OCI-LY3 (cell line): ENCODE results near the gene EXOC1.

ENCODE experiments used
- EZH2phosphoT487 ChIP-seq: fragments of 200-600 bp; shearing (Covaris generic); IDR thresholded peaks from 2 replicates; pipeline ENCODE4 v1.6.1; 2018; ENCODE audit warnings: antibody characterized with exemption, mixed run types, low read depth
- TF ChIP-seq, protein P1 (sequence below): fragments of 200-600, 300-600 bp; sonication (generic); IDR thresholded peaks from 2 replicates; pipeline ENCODE4 v1.5.1; 2014; ENCODE audit warnings: antibody characterized with exemption, low read length, low read depth

DNA sequence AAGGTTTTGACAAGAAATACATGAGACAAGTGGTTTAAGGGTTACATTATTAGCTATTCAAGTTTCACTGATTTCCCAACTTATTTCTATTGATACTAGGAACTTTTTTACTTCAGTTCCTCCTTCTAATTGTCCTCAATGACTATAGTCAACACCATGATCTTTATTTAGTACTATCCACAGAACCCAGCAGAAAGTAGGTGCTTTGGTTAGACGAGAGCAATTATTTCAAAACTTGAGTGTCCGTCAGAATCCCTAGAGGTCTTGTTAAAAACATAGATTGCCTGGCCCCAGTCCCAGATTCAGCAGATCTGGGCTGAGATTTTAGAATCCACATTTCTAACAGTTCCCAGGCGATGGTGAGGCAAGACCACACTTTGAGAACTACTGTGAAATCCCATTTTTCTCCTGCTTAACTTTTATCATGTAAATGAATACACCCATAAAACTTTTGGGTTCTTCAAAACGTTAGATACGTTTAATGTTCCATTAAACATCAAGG lies 17.9 kb downstream of the EXOC1 start:
- TF ChIP-seq, protein P1, sequence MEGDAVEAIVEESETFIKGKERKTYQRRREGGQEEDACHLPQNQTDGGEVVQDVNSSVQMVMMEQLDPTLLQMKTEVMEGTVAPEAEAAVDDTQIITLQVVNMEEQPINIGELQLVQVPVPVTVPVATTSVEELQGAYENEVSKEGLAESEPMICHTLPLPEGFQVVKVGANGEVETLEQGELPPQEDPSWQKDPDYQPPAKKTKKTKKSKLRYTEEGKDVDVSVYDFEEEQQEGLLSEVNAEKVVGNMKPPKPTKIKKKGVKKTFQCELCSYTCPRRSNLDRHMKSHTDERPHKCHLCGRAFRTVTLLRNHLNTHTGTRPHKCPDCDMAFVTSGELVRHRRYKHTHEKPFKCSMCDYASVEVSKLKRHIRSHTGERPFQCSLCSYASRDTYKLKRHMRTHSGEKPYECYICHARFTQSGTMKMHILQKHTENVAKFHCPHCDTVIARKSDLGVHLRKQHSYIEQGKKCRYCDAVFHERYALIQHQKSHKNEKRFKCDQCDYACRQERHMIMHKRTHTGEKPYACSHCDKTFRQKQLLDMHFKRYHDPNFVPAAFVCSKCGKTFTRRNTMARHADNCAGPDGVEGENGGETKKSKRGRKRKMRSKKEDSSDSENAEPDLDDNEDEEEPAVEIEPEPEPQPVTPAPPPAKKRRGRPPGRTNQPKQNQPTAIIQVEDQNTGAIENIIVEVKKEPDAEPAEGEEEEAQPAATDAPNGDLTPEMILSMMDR: no peak
- no peak for TF ChIP-seq EZH2phosphoT487
